Adipose tissue (tissue), 3 donors: Measurements from ENCODE around the gene DVL2. TPM values are rescaled to one million over a fixed set of nuclear protein-coding genes. Genes with fewer than 3 reads are reported as not detected.

Experiments
- H3K27ac ChIP-seq: one replicate; pipeline ENCODE4 v1.5.1; 2013; ENCODE audit warnings: low read depth, low read length
- WGBS, 3 donors: extraction: QIAGEN DNeasy Blood & Tissue Kit; methylation state at CpG; one replicate each; pipeline ENCODE4 v1.1.7; 2013; 5-methylcytosine and 5-hydroxymethylcytosine counted together
- polyA plus RNA-seq, 3 donors: library from polyadenylated mRNA; stranded (reverse); fragments of 200-250 nt; gene quantifications; one replicate each; pipeline ENCODE4 v1.2.3, GENCODE V29; 2013
- donor health status: healthy with polysubstance abuse.
- donor health status: Bipolar disorder and iron deficiency.
- donor health status: healthy.

The DVL2 gene
- polyA plus RNA-seq: 10 to 100 TPM in 2 of 3 donors, 1 to 10 TPM in 1; 9.9 to 31.3 (median 17.2) TPM

GRCh38 chr17:7234083-7234951, at the start of gene DVL2:
DVL2 (minus strand) TSS chr17:7234517; CDS start chr17:7234262, 255 bp downstream.
- 0 to 1% (median 1%) methylated on average over 58 to 72 of the region's 72 CpGs for WGBS, 3 donors
- no peak within 1 kb of the TSS for H3K27ac ChIP-seq

GRCh38 chr17:7283471-7284216, 49.3 kb upstream of the DVL2 start:
- no peak overlapping the region for H3K27ac ChIP-seq
- WGBS, 3 donors: 81 to 91% (median 82%) methylated on average over 18 of the region's 18 CpGs

- 45 to 54% (median 52%) methylated on average over 6 of the region's 6 CpGs for WGBS, 3 donors
- no peak overlapping the region for H3K27ac ChIP-seq
These were observed 48.5 kb upstream of the DVL2 start for GRCh38 chr17:7282752-7283321.

- no peak overlapping the region for H3K27ac ChIP-seq
- WGBS, 3 donors: 3 to 5% (median 5%) methylated on average over 41 to 43 of the region's 43 CpGs
These were observed 47.8 kb upstream of the DVL2 start for GRCh38 chr17:7281953-7282751.

GRCh38 chr17:7281074-7281952, 47.0 kb upstream of the DVL2 start, which contains the start of gene SLC2A4:
SLC2A4 (plus strand) TSS chr17:7281718; CDS start chr17:7281935, 217 bp downstream.
- 0 to 1% (median 0%) methylated on average over 67 to 71 of the region's 71 CpGs for WGBS, 3 donors
- H3K27ac ChIP-seq: peak within 1 kb of the TSS; percentile 21

GRCh38 chr17:7280519-7281073, 46.3 kb upstream of the DVL2 start:
- 0 to 1% (median 1%) methylated on average over 29 of the region's 29 CpGs for WGBS, 3 donors
- peak overlapping the region; percentile 21 for H3K27ac ChIP-seq

- no peak overlapping the region for H3K27ac ChIP-seq
- 80 to 90% (median 90%) methylated on average over 8 of the region's 8 CpGs for whole genome bisulfite sequencing, 3 donors
These were observed 45.1 kb upstream of the DVL2 start for GRCh38 chr17:7279448-7279847.

- WGBS, 3 donors: 25 to 85% (median 71%) methylated on average over 1 of the region's 1 CpG
- no peak overlapping the region for H3K27ac ChIP-seq
These were observed 32.5 kb upstream of the DVL2 start for GRCh38 chr17:7266784-7267183.

- 47 to 49% (median 49%) methylated on average over 4 of the region's 4 CpGs for WGBS, 3 donors
- H3K27ac ChIP-seq: no peak overlapping the region
These were observed 29.4 kb upstream of the DVL2 start for GRCh38 chr17:7263801-7264078.

GRCh38 chr17:7262935-7263800, 28.9 kb upstream of the DVL2 start:
- 6 to 11% (median 11%) methylated on average over 26 of the region's 26 CpGs for WGBS, 3 donors
- H3K27ac ChIP-seq: no peak overlapping the region

- no peak within 1 kb of the TSS for H3K27ac ChIP-seq
- WGBS, 3 donors: 4 to 10% (median 8%) methylated on average over 60 to 64 of the region's 64 CpGs
These were observed 28.0 kb upstream of the DVL2 start, which contains the start of gene CLDN7 for GRCh38 chr17:7262192-7262934. CLDN7 (minus strand) TSS chr17:7262478; CDS start chr17:7262043, 435 bp downstream.

- WGBS, 3 donors: 4 to 12% (median 11%) methylated on average over 57 to 71 of the region's 71 CpGs
These were observed 27.3 kb upstream of the DVL2 start for GRCh38 chr17:7261379-7262191.

GRCh38 chr17:7260651-7261378, 26.5 kb upstream of the DVL2 start:
- no peak overlapping the region for H3K27ac ChIP-seq
- WGBS, 3 donors: 4 to 11% (median 5%) methylated on average over 52 to 54 of the region's 54 CpGs

More at GRCh38 chr17:7261379-7262191, 27.3 kb upstream of the DVL2 start:
- H3K27ac ChIP-seq: no peak overlapping the region

- WGBS, 3 donors: 69 to 92% (median 80%) methylated on average over 4 of the region's 4 CpGs
- H3K27ac ChIP-seq: no peak overlapping the region
These were observed 25.8 kb upstream of the DVL2 start for GRCh38 chr17:7260151-7260550.
